HEK293 (cell line): ENCODE results near the gene HERC3.

Experiments used
- CTCF ChIA-PET: fragments of 350-600 bp; formaldehyde crosslinking; extraction: SDS; loops from one replicate; lab custom pipeline; 2021; ENCODE audit warnings: antibody characterized with exemption; lab: Yijun Ruan, JAX
- POLR2A ChIA-PET: fragments of 300-600 bp; formaldehyde crosslinking; extraction: SDS; loops from one replicate; lab custom pipeline; 2020; ENCODE audit warnings: antibody characterized with exemption, inconsistent platforms; lab: Yijun Ruan, JAX
- H3K27ac ChIP-seq: fragments of 200-500 bp; sonication (Bioruptor generic); 2 replicates; pipeline ENCODE4 v1.5.1; 2014; ENCODE audit warnings: low read depth, low read length, control low read depth, inconsistent platforms; ENCODE audit errors: extremely low read depth
- H3K36me3 ChIP-seq, 2 experiments: fragments of 200-500 bp in 1 of 2; sonication (Bioruptor generic) in 1 of 2; 1 replicate in 1 of 2; 2 replicates in 1 of 2; pipeline ENCODE4 v1.5.1; 2014 to 2017; ENCODE audit warnings: inconsistent platforms in 2 of 2, low read length in 2 of 2; ENCODE audit not compliant: control insufficient read depth in 2 of 2, insufficient read depth in 1 of 2
- H3K4me1 ChIP-seq: fragments of 200-500 bp; sonication (Bioruptor generic); 2 replicates; pipeline ENCODE4 v1.5.1; 2014; ENCODE audit warnings: mild to moderate bottlenecking, low read length, inconsistent platforms; ENCODE audit not compliant: control insufficient read depth, insufficient read depth
- H3K4me3 ChIP-seq: 2 replicates; pipeline ENCODE4 v1.5.1; 2011; ENCODE audit warnings: low read depth, mild to moderate bottlenecking, control low read depth, low read length, moderate library complexity
- H3K9me3 ChIP-seq: fragments of 200-500 bp; sonication (Bioruptor generic); 2 replicates; pipeline ENCODE4 v1.5.1; 2014; ENCODE audit warnings: low read depth, low read length, inconsistent platforms; ENCODE audit not compliant: control insufficient read depth, insufficient read depth
- ATF2 ChIP-seq: fragments of 450-650 bp; formaldehyde crosslinking; IDR thresholded peaks from 2 replicates; pipeline ENCODE4 v1.5.1; 2016; ENCODE audit warnings: missing biosample characterization, missing genetic modification characterization, low read depth
- INSM2 ChIP-seq: fragments of 450-650 bp; formaldehyde crosslinking; IDR thresholded peaks from 2 replicates; pipeline ENCODE4 v1.5.1; 2016; ENCODE audit warnings: missing biosample characterization, missing genetic modification characterization
- MEIS1 ChIP-seq: sonication (generic); formaldehyde crosslinking; IDR thresholded peaks from 2 replicates; pipeline ENCODE4 v1.8.1; 2022; ENCODE audit warnings: missing genetic modification reagents, mild to moderate bottlenecking, borderline replicate concordance
- PRDM2 ChIP-seq: fragments of 450-650 bp; formaldehyde crosslinking; IDR thresholded peaks from 2 replicates; pipeline ENCODE4 v1.5.1; 2016; ENCODE audit warnings: missing biosample characterization, missing genetic modification characterization, borderline replicate concordance
- RBAK ChIP-seq: fragments of 450-650 bp; formaldehyde crosslinking; IDR thresholded peaks from 2 replicates; pipeline ENCODE4 v1.5.1; 2016; ENCODE audit warnings: missing biosample characterization, missing genetic modification characterization
- SETDB1 ChIP-seq: IDR thresholded peaks from one replicate; pipeline ENCODE4 v1.6.1; 2017; ENCODE audit warnings: mild to moderate bottlenecking, low read length, moderate library complexity, mixed read lengths; ENCODE audit not compliant: insufficient read length
- SP2 ChIP-seq: fragments of 450-650 bp; formaldehyde crosslinking; IDR thresholded peaks from 2 replicates; pipeline ENCODE4 v1.5.1; 2016; ENCODE audit warnings: missing biosample characterization, missing genetic modification characterization
- SP7 ChIP-seq: fragments of 450-650 bp; formaldehyde crosslinking; IDR thresholded peaks from 2 replicates; pipeline ENCODE4 v1.5.1; 2016; ENCODE audit warnings: missing biosample characterization, missing genetic modification characterization
- WT1 ChIP-seq: fragments of 450-650 bp; formaldehyde crosslinking; IDR thresholded peaks from 2 replicates; pipeline ENCODE4 v1.5.1; 2016; ENCODE audit warnings: missing biosample characterization, missing genetic modification characterization
- YY2 ChIP-seq: fragments of 450-650 bp; formaldehyde crosslinking; IDR thresholded peaks from 2 replicates; pipeline ENCODE4 v1.5.1; 2016; ENCODE audit warnings: missing biosample characterization, missing genetic modification characterization
- ZFP3 ChIP-seq: fragments of 450-650 bp; formaldehyde crosslinking; IDR thresholded peaks from 2 replicates; pipeline ENCODE4 v1.5.1; 2016; ENCODE audit warnings: low read depth, missing biosample characterization, missing genetic modification characterization
- ZNF214 ChIP-seq: fragments of 450-650 bp; formaldehyde crosslinking; IDR thresholded peaks from 2 replicates; pipeline ENCODE4 v1.5.1; 2017; ENCODE audit warnings: missing biosample characterization, mild to moderate bottlenecking, missing genetic modification characterization, borderline replicate concordance
- ZNF416 ChIP-seq: fragments of 450-650 bp; formaldehyde crosslinking; IDR thresholded peaks from 2 replicates; pipeline ENCODE4 v1.5.1; 2016; ENCODE audit warnings: missing biosample characterization, missing genetic modification characterization
- ZNF488 ChIP-seq: fragments of 450-650 bp; formaldehyde crosslinking; IDR thresholded peaks from 2 replicates; pipeline ENCODE4 v1.5.1; 2016; ENCODE audit warnings: missing biosample characterization, missing genetic modification characterization
- ZNF518A ChIP-seq: fragments of 450-650 bp; formaldehyde crosslinking; conservative IDR thresholded peaks from 2 replicates; pipeline ENCODE4 v1.5.1; 2016; ENCODE audit warnings: low read depth, missing biosample characterization, missing genetic modification characterization
- ZNF585B ChIP-seq: fragments of 450-650 bp; formaldehyde crosslinking; IDR thresholded peaks from 2 replicates; pipeline ENCODE4 v1.5.1; 2016; ENCODE audit warnings: missing biosample characterization, missing genetic modification characterization
- ZNF600 ChIP-seq: fragments of 450-650 bp; formaldehyde crosslinking; IDR thresholded peaks from 2 replicates; pipeline ENCODE4 v1.5.1; 2016; ENCODE audit warnings: missing biosample characterization, missing genetic modification characterization
- ZNF645 ChIP-seq: fragments of 450-650 bp; formaldehyde crosslinking; IDR thresholded peaks from 2 replicates; pipeline ENCODE4; 2016; ENCODE audit warnings: missing biosample characterization, missing genetic modification characterization
- ZNF768 ChIP-seq: fragments of 450-650 bp; formaldehyde crosslinking; IDR thresholded peaks from 2 replicates; pipeline ENCODE4 v1.5.1; 2018; ENCODE audit warnings: missing biosample characterization, mild to moderate bottlenecking, missing genetic modification characterization
- ZNF830 ChIP-seq: fragments of 450-650 bp; IDR thresholded peaks from 2 replicates; pipeline ENCODE4 v1.5.0; 2018; ENCODE audit warnings: missing biosample characterization, missing genetic modification characterization, low read depth, mild to moderate bottlenecking, moderate library complexity

The HERC3 gene

GRCh38 chr4:88673886-88674285 is 81.6 kb downstream of the HERC3 start (continued):
- TF ChIP-seq PRDM2 (tag by site-specific recombination) (no peak), MEIS1 (CRISPR knock-in tag) (no peak), ZNF645 (no peak), ZNF488 (tag by site-specific recombination) (no peak), ZNF768 (no peak), SP7 (tag by site-specific recombination) (no peak), SETDB1 (no peak)

GRCh38 chr4:88674565-88674964 is 82.3 kb downstream of the HERC3 start:
- Histone ChIP-seq H3K4me1 (no peaks in the 10 kb centered on the region), H3K9me3 (no peaks in the 10 kb centered on the region), H3K4me3 (no peak overlapping the region), H3K36me3 (peaks cover 0 to 3% of the 10 kb centered on the region in 2 experiments; a peak in 1 of 3 replicates), H3K27ac (no peak overlapping the region)
- ChIA-PET POLR2A (no interaction called here), CTCF (interaction anchor here (0.6 kb wide), 1 partner anchor 380 kb away, joined by 3 read pairs; no protein-coding TSS in a partner anchor)
- no peak for TF ChIP-seq RBAK (tag by site-specific recombination)
- no peak for TF ChIP-seq ATF2 (tag by site-specific recombination)
- TF ChIP-seq ZNF214 (tag by site-specific recombination), result no peak
- no peak for TF ChIP-seq ZNF830 (tag by site-specific recombination)
- no peak for TF ChIP-seq WT1 (tag by site-specific recombination)
- TF ChIP-seq ZNF416 (tag by site-specific recombination), result no peak
- TF ChIP-seq INSM2 (tag by site-specific recombination), result no peak
- no peak for TF ChIP-seq ZNF518A (tag by site-specific recombination)
- TF ChIP-seq ZNF600 (tag by site-specific recombination), result no peak
- TF ChIP-seq ZFP3 (tag by site-specific recombination), result no peak
- TF ChIP-seq YY2 (tag by site-specific recombination), result no peak
- no peak for TF ChIP-seq SP2
- TF ChIP-seq ZNF585B (tag by site-specific recombination), result no peak
